ENCODE data around the gene HCN4. TPM values are rescaled to one million over a fixed set of nuclear protein-coding genes. Genes with fewer than 3 reads are reported as not detected.

Gene HCN4
- total RNA-seq, 4 donors from 2014 or later, result under 0.01 to 0.10 TPM; not detected in 2

- 83 to 92% methylated on average over 4 to 5 of the region's 5 CpGs for WGBS, 2 donors
- DNase-seq, result no peak
- H3K27ac ChIP-seq, result no peak overlapping the region
- no peaks in the 10 kb centered on the region for H3K4me1 ChIP-seq
- H3K4me3 ChIP-seq (replicated peaks in 1 of 3), result no peak overlapping the region
- no peaks in the 10 kb centered on the region for H3K27me3 ChIP-seq
- no peaks in the 10 kb centered on the region for H3K36me3 ChIP-seq
- no peak for TF ChIP-seq POLR2A (IDR thresholded peaks at IDR 0.05)
- no peak for TF ChIP-seq CTCF (IDR thresholded peaks at IDR 0.05)
- no peaks in the 10 kb centered on the region for H3K9me3 ChIP-seq
- intact Hi-C loops (cut with DNase I), result no loop called here
Measured at GRCh38 chr15:73359651-73360050, 9.1 kb downstream of the HCN4 start.

- TF ChIP-seq POLR2A (IDR thresholded peaks at IDR 0.05) (no peak), CTCF (IDR thresholded peaks at IDR 0.05) (no peak)
- 77 to 78% methylated on average over 8 to 9 of the region's 9 CpGs for WGBS, 2 donors
- Histone ChIP-seq H3K36me3 (no peaks in the 10 kb centered on the region), H3K9me3 (no peaks in the 10 kb centered on the region), H3K4me1 (no peaks in the 10 kb centered on the region), H3K27me3 (no peaks in the 10 kb centered on the region), H3K4me3 (replicated peaks in 1 of 3) (no peak overlapping the region), H3K27ac (no peak overlapping the region)
- intact Hi-C loops (cut with DNase I), result no loop called here
- DNase-seq, result no peak
Measured at GRCh38 chr15:73357999-73358665, 10.6 kb downstream of the HCN4 start.

GRCh38 chr15:73355612-73356265 lies 13.0 kb downstream of the HCN4 start:
- H3K9me3 ChIP-seq, result no peaks in the 10 kb centered on the region
- DNase-seq, result no peak
- TF ChIP-seq CTCF (IDR thresholded peaks at IDR 0.05) (no peak), POLR2A (IDR thresholded peaks at IDR 0.05) (no peak)
- no peak overlapping the region for H3K4me3 ChIP-seq (replicated peaks in 1 of 3)
- H3K27ac ChIP-seq, result no peak overlapping the region
- 83 to 89% methylated on average over 6 of the region's 6 CpGs for WGBS, 2 donors
- no peaks in the 10 kb centered on the region for H3K27me3 ChIP-seq
- H3K36me3 ChIP-seq, result no peaks in the 10 kb centered on the region
- H3K4me1 ChIP-seq, result peaks cover 4 to 9% of the 10 kb centered on the region in 2 donors
- intact Hi-C loops (cut with DNase I), result no loop called here

- intact Hi-C loops (cut with DNase I), result no loop called here
- TF ChIP-seq POLR2A (IDR thresholded peaks at IDR 0.05) (no peak), CTCF (IDR thresholded peaks at IDR 0.05) (no peak)
- Histone ChIP-seq H3K9me3 (no peaks in the 10 kb centered on the region), H3K27ac (no peak overlapping the region), H3K27me3 (no peaks in the 10 kb centered on the region), H3K4me3 (replicated peaks in 1 of 3) (no peak overlapping the region), H3K36me3 (no peaks in the 10 kb centered on the region), H3K4me1 (peaks cover 4 to 9% of the 10 kb centered on the region in 2 donors)
- no peak for DNase-seq
- WGBS, 2 donors, result 87 to 91% methylated on average over 4 of the region's 4 CpGs
Measured at GRCh38 chr15:73354241-73354640, 14.5 kb downstream of the HCN4 start.

- Histone ChIP-seq H3K4me3 (replicated peaks in 1 of 3) (no peak overlapping the region), H3K27ac (no peak overlapping the region), H3K4me1 (peaks cover 4 to 9% of the 10 kb centered on the region in 2 donors), H3K36me3 (no peaks in the 10 kb centered on the region), H3K27me3 (no peaks in the 10 kb centered on the region), H3K9me3 (no peaks in the 10 kb centered on the region)
- intact Hi-C loops (cut with DNase I), result no loop called here
- DNase-seq, result no peak
- WGBS, 2 donors, result 68 to 73% methylated on average over 3 of the region's 3 CpGs
- TF ChIP-seq CTCF (IDR thresholded peaks at IDR 0.05) (no peak), POLR2A (IDR thresholded peaks at IDR 0.05) (no peak)
Measured at GRCh38 chr15:73353734-73354133, 15.0 kb downstream of the HCN4 start.

Data from thyroid gland (tissue), 4 donors.